GM12878 (cell line): Measurements from ENCODE around the gene REV1. TPM values are rescaled to one million over a fixed set of nuclear protein-coding genes. Genes with fewer than 3 reads are reported as not detected.

Experiments used
- ATAC-seq: fragments of 200-7000 bp; cut with Tn5 transposase; 3 replicates; pipeline ENCODE4 v1.9.1; 2020; ENCODE audit warnings: mild to moderate bottlenecking, moderate library complexity
- BruUV-seq: library from RNA; stranded (reverse); fragments of 400-500 nt; replicated peaks from 2 replicates; lab custom pipeline; 2021; lab: Mats Ljungman, UMichigan
- CTCF ChIA-PET: fragments of 300-600 bp; sonication (Branson Sonifier 250); formaldehyde crosslinking; extraction: SDS; loops from one replicate; lab custom pipeline; 2021; ENCODE audit warnings: inconsistent platforms; lab: Yijun Ruan, JAX
- POLR2A ChIA-PET: fragments of 350-600 bp; formaldehyde crosslinking; extraction: SDS; loops from one replicate; lab custom pipeline; 2021; ENCODE audit warnings: inconsistent platforms; lab: Charles Lee
- RAD21 ChIA-PET: fragments of 300-600 bp; sonication (Branson Sonifier 250); formaldehyde crosslinking; loops from one replicate; lab custom pipeline; 2023; ENCODE audit warnings: antibody characterized with exemption; ENCODE audit not compliant: unreplicated experiment; lab: Charles Lee
- SMC1A ChIA-PET: fragments of 300-600 bp; sonication (Branson Sonifier 250); formaldehyde crosslinking; loops from one replicate; lab custom pipeline; 2023; ENCODE audit not compliant: unreplicated experiment, uncharacterized antibody; lab: Charles Lee
- DNase-seq: peaks from one replicate; pipeline ENCODE4 v3.0.0-alpha.2; 2011; ENCODE audit warnings: low read depth, low spot score
- FAIRE-seq: peaks from 3 replicates; lab custom pipeline; 2011; peaks lifted over from hg19 to GRCh38; lab: Jason Lieb, UNC
- H2AFZ ChIP-seq: 2 replicates; pipeline ENCODE4 v1.6.0; 2011; ENCODE audit warnings: low read depth, low read length, control low read depth; ENCODE audit not compliant: control insufficient read depth
- H3K27ac ChIP-seq: 2 replicates; pipeline ENCODE4 v1.5.1; 2011; ENCODE audit warnings: control low read depth; ENCODE audit not compliant: control insufficient read depth, insufficient read depth
- H3K27me3 ChIP-seq, 2 experiments: replicated peaks in 1 of 2; 2 replicates each; pipeline versions ENCODE4 v1.6.0 to v1.6.1; 2011; ENCODE audit warnings: low read length in 1 of 2; ENCODE audit not compliant: control insufficient read depth in 2 of 2, insufficient read depth in 2 of 2
- H3K36me3 ChIP-seq, 2 experiments: 2 replicates each; pipeline ENCODE4 v1.5.1; 2011; ENCODE audit warnings: low read length in 1 of 2; ENCODE audit not compliant: control insufficient read depth in 2 of 2, insufficient read depth in 2 of 2
- H3K4me1 ChIP-seq: 2 replicates; pipeline ENCODE4 v1.6.1; 2011; ENCODE audit warnings: mild to moderate bottlenecking, low read length, moderate library complexity, mixed read lengths; ENCODE audit not compliant: control insufficient read depth, insufficient read depth
- H3K4me2 ChIP-seq: 2 replicates; pipeline ENCODE4 v1.6.0; 2011; ENCODE audit warnings: control low read depth; ENCODE audit not compliant: control insufficient read depth, insufficient read depth
- H3K4me3 ChIP-seq: fragments of 200-600 bp; sonication (generic); 2 replicates; pipeline ENCODE4 v1.5.1; 2016
- H3K79me2 ChIP-seq: 2 replicates; pipeline ENCODE4 v1.6.0; 2011; ENCODE audit warnings: low read length; ENCODE audit not compliant: control insufficient read depth, insufficient read depth
- H3K9ac ChIP-seq: 2 replicates; pipeline ENCODE4 v1.8.0; 2011; ENCODE audit warnings: low read length, control low read depth, mixed read lengths; ENCODE audit not compliant: control insufficient read depth, insufficient read depth
- H3K9me3 ChIP-seq: replicated peaks from 3 replicates; pipeline ENCODE4 v1.5.1; 2011; ENCODE audit warnings: mild to moderate bottlenecking, low read length; ENCODE audit not compliant: control insufficient read depth, insufficient read depth
- H4K20me1 ChIP-seq: 2 replicates; pipeline ENCODE4 v1.6.0; 2011; ENCODE audit not compliant: control insufficient read depth, insufficient read depth
- BRCA1 ChIP-seq: IDR thresholded peaks from 2 replicates; pipeline ENCODE4 v1.6.1; 2011; ENCODE audit warnings: low read depth, low read length, improper control_type of control experiment
- CREB1 ChIP-seq: IDR thresholded peaks from 2 replicates; pipeline ENCODE4 v1.6.1; 2012; ENCODE audit warnings: low read depth, mild to moderate bottlenecking, inconsistent platforms
- CTCF ChIP-seq, 3 experiments: IDR thresholded peaks in 2 of 3; conservative IDR thresholded peaks in 1 of 3; 2 replicates each; pipeline ENCODE4 v1.5.1; 2011; ENCODE audit warnings: low read depth in 3 of 3, low read length in 3 of 3, mild to moderate bottlenecking in 3 of 3, control low read depth in 2 of 3, moderate library complexity in 2 of 3, inconsistent platforms in 1 of 3, mixed read lengths in 1 of 3; ENCODE audit not compliant: control insufficient read depth in 2 of 3, insufficient read depth in 1 of 3; ENCODE audit errors: extremely low read depth in 1 of 3
- DPF2 ChIP-seq: fragments of 450-650 bp; IDR thresholded peaks from 2 replicates; pipeline ENCODE4 v1.6.1; 2017; ENCODE audit warnings: mild to moderate bottlenecking
- ETV6 ChIP-seq, 2 experiments: fragments of 450-650 bp in 1 of 2; IDR thresholded peaks in 1 of 2; conservative IDR thresholded peaks in 1 of 2; 2 replicates each; pipeline ENCODE4 v1.6.1; 2014; ENCODE audit warnings: antibody characterized with exemption in 1 of 2, borderline replicate concordance in 1 of 2, low read depth in 1 of 2, mild to moderate bottlenecking in 1 of 2, moderate library complexity in 1 of 2
- FOS ChIP-seq: IDR thresholded peaks from 3 replicates; pipeline ENCODE4 v1.6.1; 2011; ENCODE audit warnings: borderline replicate concordance; ENCODE audit not compliant: insufficient read length; ENCODE audit errors: extremely low read depth
- JUNB ChIP-seq: IDR thresholded peaks from 2 replicates; pipeline ENCODE4 v1.6.1; 2016; ENCODE audit warnings: antibody characterized with exemption, mild to moderate bottlenecking
- MEF2B ChIP-seq: fragments of 450-650 bp; IDR thresholded peaks from 2 replicates; pipeline ENCODE4 v1.6.1; 2018; ENCODE audit warnings: mild to moderate bottlenecking, moderate library complexity; ENCODE audit not compliant: partially characterized antibody, poor library complexity, severe bottlenecking
- MXI1 ChIP-seq: fragments of 150-350 bp; IDR thresholded peaks from 2 replicates; pipeline ENCODE4 v1.6.1; 2011; ENCODE audit warnings: low read depth, mild to moderate bottlenecking, inconsistent platforms, low read length, improper control_type of control experiment
- RAD51 ChIP-seq: fragments of 450-650 bp; IDR thresholded peaks from 2 replicates; pipeline ENCODE4 v1.6.1; 2016; ENCODE audit warnings: moderate library complexity, mild to moderate bottlenecking, inconsistent platforms
- RUNX3 ChIP-seq: IDR thresholded peaks from 2 replicates; pipeline ENCODE4 v1.6.1; 2012; ENCODE audit warnings: low read length, inconsistent platforms
- SKIL ChIP-seq: fragments of 450-650 bp; IDR thresholded peaks from 2 replicates; pipeline ENCODE4 v1.6.1; 2017; ENCODE audit warnings: mild to moderate bottlenecking, low read depth, inconsistent platforms; ENCODE audit not compliant: poor library complexity, severe bottlenecking
- SPI1 ChIP-seq: IDR thresholded peaks from 2 replicates; pipeline ENCODE4 v1.6.1; 2011; ENCODE audit warnings: low read depth, mild to moderate bottlenecking, low read length, moderate library complexity, borderline replicate concordance; ENCODE audit not compliant: insufficient read depth
- ZBTB4 ChIP-seq: fragments of 450-650 bp; formaldehyde crosslinking; IDR thresholded peaks from 2 replicates; pipeline ENCODE4 v1.4.0; 2022; ENCODE audit warnings: mild to moderate bottlenecking, moderate library complexity
- ZNF217 ChIP-seq: fragments of 450-650 bp; IDR thresholded peaks from 2 replicates; pipeline ENCODE4 v1.6.1; 2017; ENCODE audit warnings: antibody characterized with exemption, mild to moderate bottlenecking
- WGBS: methylation state at CpG from one replicate; pipeline ENCODE4 v1.1.6; 2016; ENCODE audit warnings: low lambda C conversion rate; ENCODE audit not compliant: insufficient replicate concordance, insufficient coverage; ENCODE audit errors: missing lambda C conversion rate; 5-methylcytosine and 5-hydroxymethylcytosine counted together
- in situ Hi-C: fragments of 300-500 bp; cut with MboI; formaldehyde crosslinking; loops from 9 replicates; pipeline ENCODE4 v1.14.3; 2018; ENCODE audit warnings: mixed read lengths
- intact Hi-C: fragments of 100-400 bp; cut with micrococcal nuclease; formaldehyde crosslinking; loops from one replicate; pipeline ENCODE4 v1.14.2; 2022; ENCODE audit not compliant: unreplicated experiment
- polyA plus RNA-seq, 11 experiments: library from polyadenylated mRNA; depleted of rRNA in 4 of 11; unstranded in 6 of 11; stranded (reverse) in 5 of 11; fragments of >200 nt; fragmentation: Nextera tagmentation in 4 of 11; fragmentation: Illumina TruSeq in 1 of 11; extraction: Ambion mirVana in 4 of 11; extraction: Trizol in 1 of 11; gene quantifications; 1 replicate in 1 of 11; 2 replicates in 10 of 11; pipeline versions ENCODE4 v1.2.1 to v1.2.3, GENCODE V29; 2011 to 2016; ENCODE audit warnings: inconsistent platforms in 2 of 11, missing spikeins in 2 of 11, low read depth in 1 of 11
- total RNA-seq, 4 experiments: library from RNA; depleted of rRNA in 3 of 4; stranded (reverse); fragments of >200 nt in 3 of 4; fragmentation: Illumina TruSeq in 1 of 4; extraction: Trizol in 1 of 4; gene quantifications; 2 replicates each; pipeline versions ENCODE4 v1.2.1 to v1.2.3, GENCODE V29; 2013 to 2021

The REV1 gene
- total and polyA plus RNA-seq, 10 of the 15 experiments (the other 5 are each of a cell fraction or from before 2014, with no cell fraction given), result 11.3 to 46.8 (median 29.0) TPM

GRCh38 chr2:99473518-99474083 is 16.2 kb downstream of the REV1 start:
- Histone ChIP-seq H3K4me1 (no peaks in the 10 kb centered on the region), H3K79me2 (peaks cover 79% of the 10 kb centered on the region), H3K36me3 (peaks cover 0 to 5% of the 10 kb centered on the region in 2 experiments; a peak in 1 of 4 replicates), H3K4me3 (no peak overlapping the region), H3K9ac (no peak overlapping the region), H3K27me3 (no peaks in the 10 kb centered on the region), H3K4me2 (no peak overlapping the region), H2AFZ (no peak overlapping the region), H4K20me1 (no peaks in the 10 kb centered on the region), H3K27ac (no peak overlapping the region), H3K9me3 (no peaks in the 10 kb centered on the region; the same call in 1 of the 3 replicates)
- no TSS peak for BruUV-seq
- RAD21 ChIA-PET, result no interaction called here
- SMC1A ChIA-PET, result no interaction called here
- WGBS, result 50% methylated on average over 2 of the region's 2 CpGs
- DNase-seq (no peak), ATAC-seq (no peak), FAIRE-seq (no peak)
- CTCF ChIA-PET, result no interaction called here
- intact Hi-C loops (no loop called here), in situ Hi-C loops (no loop called here)
- POLR2A ChIA-PET, result no interaction called here
- no peak for TF ChIP-seq DPF2
- no peak for TF ChIP-seq BRCA1
- no peak for TF ChIP-seq MXI1
- TF ChIP-seq CREB1, result no peak
- no peak for TF ChIP-seq ZNF217
- TF ChIP-seq CTCF (IDR thresholded peaks at IDR 0.05 in 2 of 3, conservative IDR thresholded peaks at IDR 0.05 in 1 of 3; ENCODE audit: control insufficient read depth in 2 of 3, extremely low read depth in 1 of 3, insufficient read depth in 1 of 3, low read depth in 3 of 3, low read length in 3 of 3), result no peak
- no peak for TF ChIP-seq MEF2B
- no peak for TF ChIP-seq SPI1
- TF ChIP-seq RAD51, result no peak
- no peak for TF ChIP-seq RUNX3
- no peak for TF ChIP-seq ETV6 (conservative IDR thresholded peaks at IDR 0.05 in 1 of 2, IDR thresholded peaks at IDR 0.05 in 1 of 2; ENCODE audit: borderline replicate concordance in 1 of 2, low read depth in 1 of 2)
- no peak for TF ChIP-seq JUNB
- TF ChIP-seq SKIL, result no peak
- TF ChIP-seq ZBTB4 (CRISPR knock-in tag), result no peak
- TF ChIP-seq FOS, result no peak
